Ishikawa (cell line): ENCODE measurements around the gene DIP2C.

Experiments used
- NFIC ChIP-seq: IDR thresholded peaks from 2 replicates; pipeline ENCODE4 v1.6.1; 2012
- TAF1 ChIP-seq: IDR thresholded peaks from 2 replicates; pipeline ENCODE4 v1.6.1; 2012; ENCODE audit warnings: low read depth, mild to moderate bottlenecking
- YY1 ChIP-seq: IDR thresholded peaks from 2 replicates; pipeline ENCODE4 v1.6.1; 2012; ENCODE audit warnings: low read depth

- TF ChIP-seq YY1, result no peak
- TF ChIP-seq NFIC, result no peak
- TF ChIP-seq TAF1, result no peak
Measured at GRCh38 chr10:639001-639750, 50.3 kb downstream of the DIP2C start.
